Activated T-cell treated with anti-CD3 and anti-CD28 coated beads, Interleukin-2, amount 50 U/mL, for 48 hours (primary cell): ENCODE measurements around the gene B4GALNT2.
"Not testable (repeated sequence)": the region's sequence is repeated elsewhere in the genome, so short reads cannot be mapped to it uniquely, and the experiment has no call there.

Experiments used
- DNase-seq, 2 experiments: peaks; one replicate each; pipeline ENCODE4 v3.0.0-alpha.2; 2020

Gene B4GALNT2

GRCh38 chr17:49122566-49122965 is 10.0 kb upstream of the B4GALNT2 start:
- DNase-seq = no peak

DNA sequence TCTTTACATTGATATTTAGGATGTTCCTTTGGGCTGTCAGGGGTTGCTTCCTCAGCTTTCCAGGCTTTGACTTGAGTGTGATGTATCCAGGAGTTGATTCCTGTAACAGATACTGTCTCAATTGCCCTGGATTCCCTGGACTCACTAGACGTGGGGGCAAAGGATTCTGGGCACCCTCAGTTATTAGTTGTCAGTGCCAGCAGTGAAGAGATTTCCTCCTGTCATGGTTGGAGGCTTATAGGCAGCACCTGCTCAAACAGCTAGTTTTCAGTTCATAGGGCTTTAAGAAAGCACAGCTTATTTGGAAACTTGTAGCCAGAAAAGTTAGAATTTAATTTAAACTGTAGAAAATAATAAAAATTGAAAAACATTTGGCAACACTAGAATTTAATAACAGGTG is 9.5 kb upstream of the B4GALNT2 start:
- no peak for DNase-seq

DNA sequence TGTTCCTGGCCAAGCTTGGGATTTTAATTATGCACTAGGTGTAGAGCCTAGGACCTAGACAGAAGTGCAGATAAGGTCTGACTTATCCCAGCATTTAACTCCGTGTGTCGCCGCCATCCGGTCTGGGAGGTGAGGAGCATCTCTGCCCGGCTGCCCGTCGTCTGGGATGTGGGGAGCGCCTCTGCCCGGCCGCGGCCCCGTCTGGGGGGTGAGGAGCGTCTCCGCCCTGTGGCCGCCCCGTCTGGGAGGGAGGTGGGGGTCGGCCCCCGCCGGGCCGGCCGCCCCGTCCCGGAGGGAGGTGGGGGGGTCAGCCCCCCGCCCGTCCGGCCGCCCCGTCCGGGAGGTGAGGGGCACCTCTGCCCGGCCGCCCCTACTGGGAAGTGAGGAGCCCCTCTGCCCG is 7.1 kb upstream of the B4GALNT2 start:
- DNase-seq = no peak

- DNase-seq = not testable (repeated sequence)
Observed at GRCh38 chr17:49126183-49126859, 6.2 kb upstream of the B4GALNT2 start.

DNA sequence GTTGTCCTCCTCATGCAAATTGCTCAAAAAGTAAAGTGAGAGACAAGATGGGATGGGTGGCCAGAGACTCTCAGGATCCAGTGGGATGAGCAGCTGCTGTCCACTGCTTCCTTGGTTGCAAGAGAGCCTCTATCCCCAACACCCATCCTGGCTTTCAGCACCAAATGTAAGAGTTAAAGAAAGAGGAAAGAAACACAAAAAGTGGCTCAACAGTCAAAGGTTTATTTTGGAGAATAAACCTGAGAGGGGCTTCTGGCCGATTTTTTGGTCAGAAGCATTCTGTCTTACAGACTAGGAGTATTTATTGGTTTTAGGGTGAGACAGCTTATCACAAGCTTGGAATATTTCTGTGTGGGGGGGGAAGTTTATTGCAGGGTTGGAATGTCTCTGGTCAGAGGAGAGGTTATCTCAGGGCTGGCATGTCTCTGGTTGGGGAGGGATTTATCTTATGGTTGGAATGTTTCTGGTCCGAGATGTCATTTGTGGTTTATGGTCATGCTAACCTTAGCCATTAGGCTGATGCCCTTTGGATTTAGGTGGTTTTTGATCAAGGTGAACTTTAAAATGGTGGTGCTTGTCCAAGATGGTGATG is 3.1 kb upstream of the B4GALNT2 start:
- DNase-seq = not testable (repeated sequence)

DNA sequence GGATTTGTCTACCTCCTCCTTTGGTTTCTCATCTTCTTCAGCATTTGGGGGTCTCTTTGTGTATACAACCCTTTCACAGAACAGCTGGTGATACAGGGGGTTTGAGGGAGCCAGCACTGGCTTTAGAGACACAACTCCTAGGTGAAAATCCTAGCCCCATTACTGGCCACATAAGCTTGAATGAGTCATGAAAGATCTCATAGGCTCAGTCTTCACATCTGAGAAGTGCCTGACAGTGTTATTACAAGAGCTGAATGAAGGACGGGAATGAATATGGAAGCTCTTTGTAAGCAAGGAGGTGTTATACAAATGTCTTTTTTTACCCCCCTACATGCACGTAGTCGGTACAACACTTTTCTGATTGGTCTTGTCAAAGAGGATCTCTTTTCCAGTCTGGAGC is 1.7 kb upstream of the B4GALNT2 start:
- DNase-seq = no peak

DNA sequence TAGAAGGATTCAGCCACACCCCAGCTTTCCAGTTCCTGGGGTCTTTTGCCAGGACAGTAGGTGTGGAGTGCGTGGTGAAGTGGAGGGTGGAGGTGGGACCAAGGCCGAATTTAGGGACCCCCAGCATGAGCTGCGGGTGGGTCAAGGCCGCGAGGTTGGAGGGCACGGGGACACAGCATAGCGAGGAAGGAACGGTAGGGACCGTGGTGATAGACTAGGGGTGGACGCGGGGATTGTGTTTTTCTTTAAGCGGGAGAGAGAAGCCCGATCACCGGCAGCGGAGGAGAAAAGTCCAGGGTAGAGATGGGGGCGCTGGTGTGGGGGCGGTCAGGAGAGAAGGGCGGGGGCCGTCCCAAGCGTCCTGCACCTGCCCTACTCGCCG is 261 bp upstream of the B4GALNT2 start:
- DNase-seq = no peak

GRCh38 chr17:49136335-49136734 is 3.8 kb downstream of the B4GALNT2 start:
- no peak for DNase-seq

- DNase-seq = not testable (repeated sequence)
Observed at GRCh38 chr17:49145654-49146053, 13.1 kb downstream of the B4GALNT2 start.

- DNase-seq = no peak
Observed at GRCh38 chr17:49146620-49147306, 14.2 kb downstream of the B4GALNT2 start.

DNA sequence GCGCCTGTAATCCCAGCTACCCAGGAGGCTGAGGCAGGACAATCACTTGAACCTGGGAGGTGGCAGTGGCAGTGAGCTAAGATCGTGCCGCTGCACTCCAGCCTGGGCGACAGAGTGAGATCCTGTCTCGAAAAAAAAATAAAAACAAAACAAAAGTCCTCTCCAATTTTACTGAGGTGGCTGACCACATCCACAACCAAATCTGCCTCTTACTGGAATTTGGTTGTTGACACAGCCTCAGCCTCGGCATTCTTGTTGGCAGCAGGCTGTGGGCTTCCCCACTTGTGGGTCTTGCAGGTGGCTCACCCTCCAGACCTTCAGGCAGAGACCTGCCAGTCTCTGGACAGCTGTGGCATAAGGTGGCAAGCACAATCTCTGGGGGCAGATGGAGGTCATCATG is 15.6 kb downstream of the B4GALNT2 start:
- DNase-seq = no peak

DNA sequence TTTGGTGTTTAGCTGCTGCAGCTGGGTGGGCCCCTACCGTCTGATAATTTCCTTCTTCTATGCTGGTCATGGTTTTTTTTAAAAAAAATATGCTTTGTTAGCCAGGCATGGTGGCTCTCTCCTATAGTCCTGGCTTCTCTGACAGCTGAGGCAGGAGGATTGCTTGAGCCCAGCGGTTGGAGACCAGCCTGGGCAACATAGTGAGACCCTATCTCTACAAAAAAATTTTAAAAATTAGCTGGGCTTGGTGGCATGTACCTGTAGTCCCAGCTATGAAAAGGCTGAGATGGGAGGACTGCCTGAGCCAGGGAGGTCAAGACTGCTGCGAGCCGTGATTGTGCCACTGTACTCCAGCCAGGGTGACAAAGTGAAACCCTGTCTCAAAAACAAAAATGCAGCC is 19.4 kb downstream of the B4GALNT2 start:
- no peak for DNase-seq

DNA sequence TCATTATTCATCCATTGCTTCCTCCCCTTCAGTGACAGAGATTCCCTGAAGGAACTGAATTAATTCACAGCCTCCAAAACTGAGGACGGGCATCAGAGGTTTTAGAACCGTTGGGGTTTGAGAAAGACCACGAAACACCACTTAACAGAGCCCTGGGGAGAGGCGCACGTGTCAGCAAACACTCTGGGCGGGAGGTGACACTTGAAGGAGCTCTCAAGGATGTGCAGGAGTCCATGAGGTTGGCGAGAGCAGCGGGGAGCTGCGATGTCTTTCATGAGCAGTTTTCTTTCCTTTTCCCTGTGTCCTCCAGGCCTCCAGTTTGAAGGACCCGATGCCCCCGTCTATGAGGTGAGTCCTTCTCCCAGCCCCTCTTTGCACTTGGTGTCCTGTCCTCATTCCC is 23.7 kb downstream of the B4GALNT2 start:
- no peak for DNase-seq

DNA sequence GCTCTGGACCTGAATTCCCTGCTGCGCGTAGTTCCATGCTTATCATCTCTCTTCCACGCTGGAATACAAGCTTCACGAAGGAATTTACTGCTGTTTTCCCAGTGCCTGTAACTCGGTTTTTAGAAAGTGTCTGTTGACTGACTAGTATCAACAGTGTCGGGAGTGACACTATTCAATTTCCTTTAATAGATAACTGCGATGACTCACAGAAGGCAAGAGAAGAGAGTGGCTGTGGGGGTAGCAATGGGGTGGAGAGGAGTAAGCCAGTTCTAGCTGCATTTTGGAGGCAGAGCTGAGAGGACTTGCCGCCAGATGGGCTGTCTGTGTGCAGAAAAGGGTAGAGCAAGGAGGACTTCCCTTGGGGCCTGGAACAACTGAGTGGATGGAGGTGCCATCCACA is 25.2 kb downstream of the B4GALNT2 start:
- no peak for DNase-seq

DNA sequence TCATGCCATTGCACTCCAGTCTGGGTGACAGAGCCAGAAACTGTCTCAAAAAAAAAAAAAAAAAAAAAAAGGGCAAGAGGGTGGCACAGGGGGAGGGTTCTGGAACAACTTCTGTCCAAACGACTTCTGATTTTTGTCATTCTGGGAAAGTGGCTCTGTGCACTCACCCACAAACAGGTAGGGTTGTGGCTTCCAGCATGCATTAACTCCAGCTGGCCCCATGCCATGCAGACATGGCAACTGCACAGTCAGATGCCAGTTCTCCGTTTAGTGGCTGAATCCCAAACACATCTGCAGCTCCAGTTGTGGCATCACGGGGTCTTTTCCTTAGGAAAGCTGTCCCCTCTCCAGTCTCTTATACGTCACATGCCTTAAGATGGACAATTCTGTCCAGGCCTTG is 30.3 kb downstream of the B4GALNT2 start:
- no peak for DNase-seq

GRCh38 chr17:49165143-49165542 is 32.6 kb downstream of the B4GALNT2 start:
- DNase-seq = no peak

DNA sequence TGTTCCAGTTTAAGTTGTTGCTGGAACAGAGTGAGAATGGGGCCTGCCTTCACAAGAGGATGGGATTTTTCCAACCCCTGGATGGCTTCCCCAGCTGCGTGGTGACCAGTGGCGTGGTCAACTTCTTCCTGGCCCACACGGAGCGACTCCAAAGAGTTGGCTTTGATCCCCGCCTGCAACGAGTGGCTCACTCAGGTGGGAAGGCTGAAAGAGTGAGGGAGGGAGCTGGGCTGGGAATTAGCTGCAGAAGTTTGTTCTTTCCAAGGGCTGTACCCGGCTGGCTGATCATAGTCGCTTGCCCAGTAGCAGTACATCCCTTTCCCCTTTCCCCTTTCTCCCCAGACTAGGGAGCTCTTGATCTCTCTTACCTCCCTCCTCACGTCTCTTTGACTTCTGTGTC is 36.1 kb downstream of the B4GALNT2 start:
- DNase-seq = no peak

DNA sequence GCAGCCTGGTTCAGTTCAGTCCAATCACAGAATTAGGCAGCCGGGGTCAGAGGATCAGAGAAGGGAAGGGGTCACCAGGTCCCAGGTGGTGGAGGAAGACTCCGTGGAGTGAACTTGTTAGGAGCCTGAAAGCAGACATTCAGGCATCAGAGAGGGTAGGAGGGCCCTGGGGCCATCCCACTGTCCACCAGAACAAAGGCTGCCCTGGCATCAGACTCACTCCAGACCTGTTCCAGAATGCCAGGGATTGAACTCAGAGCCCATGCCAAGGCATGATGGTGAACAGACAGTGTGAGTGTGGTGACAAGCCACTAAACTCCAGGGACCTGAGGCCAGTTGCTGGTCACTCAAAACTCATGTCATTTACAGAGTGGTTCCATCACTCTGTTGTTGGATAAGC is 37.6 kb downstream of the B4GALNT2 start:
- DNase-seq = no peak

DNA sequence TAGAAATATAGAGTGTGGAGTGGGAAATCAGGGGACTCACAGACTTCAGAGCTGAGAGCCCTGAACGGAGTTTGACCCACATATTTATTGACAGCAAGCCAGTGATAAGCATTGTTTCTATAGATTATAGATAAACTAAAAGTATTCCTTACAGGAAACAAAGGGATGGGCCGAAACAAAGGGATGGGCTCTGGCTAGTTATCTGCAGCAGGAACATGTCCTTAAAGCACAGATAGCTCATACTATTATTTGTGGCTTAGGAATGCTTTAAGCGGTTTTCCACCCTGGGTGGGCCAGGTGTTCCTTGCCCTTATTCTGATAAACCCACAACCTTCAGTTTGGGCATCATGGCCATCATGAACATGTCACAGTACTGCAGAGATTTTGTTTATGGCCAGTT is 38.1 kb downstream of the B4GALNT2 start:
- DNase-seq = not testable (repeated sequence)

DNA sequence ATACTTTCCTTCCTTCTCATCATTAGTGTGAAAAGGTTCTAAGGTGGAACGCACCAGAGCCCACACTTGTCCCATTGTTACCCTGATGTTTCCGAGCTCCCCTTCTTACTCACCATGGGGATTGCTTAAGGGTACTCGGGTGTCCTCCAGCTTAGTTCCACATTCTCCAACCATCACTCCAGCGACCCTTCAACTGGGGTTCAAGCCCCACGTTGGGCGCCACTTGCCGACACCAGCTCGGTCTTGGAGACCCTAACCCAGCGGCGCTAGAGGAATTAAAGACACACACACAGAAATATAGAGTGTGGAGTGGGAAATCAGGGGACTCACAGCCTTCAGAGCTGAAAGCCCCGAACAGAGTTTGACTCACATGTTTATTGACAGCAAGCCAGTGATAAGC is 43.4 kb downstream of the B4GALNT2 start:
- not testable (repeated sequence) for DNase-seq

GRCh38 chr17:49180303-49180702 is 47.7 kb downstream of the B4GALNT2 start:
- peak; percentile 72 to 77 for DNase-seq

- DNase-seq = no peak
Observed at GRCh38 chr17:49180998-49181635, 48.5 kb downstream of the B4GALNT2 start.

- no peak for DNase-seq
Observed at GRCh38 chr17:49183341-49183740, 50.8 kb downstream of the B4GALNT2 start.

GRCh38 chr17:49183801-49184200 is 51.2 kb downstream of the B4GALNT2 start:
- DNase-seq = no peak
